MM.1S (cell line): ENCODE results near the gene EVA1C.

Experiments used
- EZH2phosphoT487 ChIP-seq: fragments of 300-600 bp; sonication (generic); IDR thresholded peaks from 2 replicates; pipeline ENCODE4 v1.6.1; 2018; ENCODE audit warnings: antibody characterized with exemption, low read length
- TF ChIP-seq, protein P1 (sequence below): fragments of 300-600 bp; sonication (generic); IDR thresholded peaks from 2 replicates; pipeline ENCODE4 v1.5.1; 2016; ENCODE audit warnings: antibody characterized with exemption, low read length, mixed read lengths

DNA sequence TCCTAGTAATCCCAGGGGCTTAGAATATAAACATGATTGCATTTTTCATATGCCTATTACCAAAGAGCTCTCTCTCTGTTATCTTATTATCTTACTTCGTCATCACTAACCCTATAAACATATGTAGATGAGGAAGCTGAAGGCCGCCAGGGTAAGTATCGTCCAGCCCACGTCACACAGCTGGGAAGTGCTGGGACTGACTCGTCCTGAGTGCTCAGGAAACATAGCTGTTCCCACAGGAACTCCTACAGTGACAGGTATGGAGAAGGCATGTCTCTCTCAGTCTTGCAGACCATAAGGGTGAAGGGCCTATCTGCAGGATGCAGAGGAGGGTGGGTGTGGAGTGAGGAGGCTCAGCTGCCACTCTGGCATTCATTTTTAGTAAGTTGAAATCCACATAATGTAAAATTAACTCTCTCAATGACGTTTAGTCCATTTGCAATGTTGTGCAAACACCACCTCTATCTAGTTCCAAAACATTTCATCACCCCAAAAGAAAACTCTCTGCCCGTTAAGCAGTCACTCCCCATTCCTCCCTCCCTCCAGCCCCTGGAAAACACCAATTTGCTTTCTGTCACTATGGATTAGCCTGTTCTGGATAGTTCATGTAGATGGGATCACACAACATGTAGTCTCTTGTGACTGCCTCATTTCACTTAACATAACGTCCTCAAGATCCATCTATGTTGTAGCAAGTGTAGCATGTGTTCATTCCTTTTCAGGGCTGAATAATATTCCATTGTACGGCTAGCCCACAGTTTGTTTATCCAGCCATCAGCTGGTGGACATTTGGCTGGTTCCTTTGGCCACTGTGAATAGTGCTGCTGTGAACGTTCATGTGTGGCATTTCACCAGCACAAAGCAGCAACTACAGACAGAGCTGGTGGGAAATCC lies 104.5 kb downstream of the EVA1C start:
- TF ChIP-seq EZH2phosphoT487 = no peak
- TF ChIP-seq, protein P1, sequence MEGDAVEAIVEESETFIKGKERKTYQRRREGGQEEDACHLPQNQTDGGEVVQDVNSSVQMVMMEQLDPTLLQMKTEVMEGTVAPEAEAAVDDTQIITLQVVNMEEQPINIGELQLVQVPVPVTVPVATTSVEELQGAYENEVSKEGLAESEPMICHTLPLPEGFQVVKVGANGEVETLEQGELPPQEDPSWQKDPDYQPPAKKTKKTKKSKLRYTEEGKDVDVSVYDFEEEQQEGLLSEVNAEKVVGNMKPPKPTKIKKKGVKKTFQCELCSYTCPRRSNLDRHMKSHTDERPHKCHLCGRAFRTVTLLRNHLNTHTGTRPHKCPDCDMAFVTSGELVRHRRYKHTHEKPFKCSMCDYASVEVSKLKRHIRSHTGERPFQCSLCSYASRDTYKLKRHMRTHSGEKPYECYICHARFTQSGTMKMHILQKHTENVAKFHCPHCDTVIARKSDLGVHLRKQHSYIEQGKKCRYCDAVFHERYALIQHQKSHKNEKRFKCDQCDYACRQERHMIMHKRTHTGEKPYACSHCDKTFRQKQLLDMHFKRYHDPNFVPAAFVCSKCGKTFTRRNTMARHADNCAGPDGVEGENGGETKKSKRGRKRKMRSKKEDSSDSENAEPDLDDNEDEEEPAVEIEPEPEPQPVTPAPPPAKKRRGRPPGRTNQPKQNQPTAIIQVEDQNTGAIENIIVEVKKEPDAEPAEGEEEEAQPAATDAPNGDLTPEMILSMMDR = no peak
